HEK293 (cell line): ENCODE results near the gene SIX2.

Experiments
- CTCF ChIA-PET: fragments of 350-600 bp; formaldehyde crosslinking; extraction: SDS; loops from one replicate; lab custom pipeline; 2021; ENCODE audit warnings: antibody characterized with exemption; lab: Yijun Ruan, JAX
- POLR2A ChIA-PET: fragments of 300-600 bp; formaldehyde crosslinking; extraction: SDS; loops from one replicate; lab custom pipeline; 2020; ENCODE audit warnings: antibody characterized with exemption, inconsistent platforms; lab: Yijun Ruan, JAX
- H3K27ac ChIP-seq: fragments of 200-500 bp; sonication (Bioruptor generic); 2 replicates; pipeline ENCODE4 v1.5.1; 2014; ENCODE audit warnings: low read depth, low read length, control low read depth, inconsistent platforms; ENCODE audit errors: extremely low read depth
- H3K36me3 ChIP-seq, 2 experiments: fragments of 200-500 bp in 1 of 2; sonication (Bioruptor generic) in 1 of 2; 1 replicate in 1 of 2; 2 replicates in 1 of 2; pipeline ENCODE4 v1.5.1; 2014 to 2017; ENCODE audit warnings: inconsistent platforms in 2 of 2, low read length in 2 of 2; ENCODE audit not compliant: control insufficient read depth in 2 of 2, insufficient read depth in 1 of 2
- H3K4me1 ChIP-seq: fragments of 200-500 bp; sonication (Bioruptor generic); 2 replicates; pipeline ENCODE4 v1.5.1; 2014; ENCODE audit warnings: mild to moderate bottlenecking, low read length, inconsistent platforms; ENCODE audit not compliant: control insufficient read depth, insufficient read depth
- H3K4me3 ChIP-seq: 2 replicates; pipeline ENCODE4 v1.5.1; 2011; ENCODE audit warnings: low read depth, mild to moderate bottlenecking, control low read depth, low read length, moderate library complexity
- H3K9me3 ChIP-seq: fragments of 200-500 bp; sonication (Bioruptor generic); 2 replicates; pipeline ENCODE4 v1.5.1; 2014; ENCODE audit warnings: low read depth, low read length, inconsistent platforms; ENCODE audit not compliant: control insufficient read depth, insufficient read depth
- GLIS2 ChIP-seq: fragments of 450-650 bp; formaldehyde crosslinking; IDR thresholded peaks from 2 replicates; pipeline ENCODE4 v1.5.1; 2016; ENCODE audit warnings: missing biosample characterization, missing genetic modification characterization
- HIC1 ChIP-seq: fragments of 450-650 bp; formaldehyde crosslinking; IDR thresholded peaks from 2 replicates; pipeline ENCODE4 v1.5.1; 2016; ENCODE audit warnings: missing biosample characterization, missing genetic modification characterization
- SP2 ChIP-seq: fragments of 450-650 bp; formaldehyde crosslinking; IDR thresholded peaks from 2 replicates; pipeline ENCODE4 v1.5.1; 2016; ENCODE audit warnings: missing biosample characterization, missing genetic modification characterization
- ZBTB10 ChIP-seq: fragments of 450-650 bp; formaldehyde crosslinking; IDR thresholded peaks from 2 replicates; pipeline ENCODE4 v1.5.1; 2016; ENCODE audit warnings: missing biosample characterization, missing genetic modification characterization
- ZBTB21 ChIP-seq: fragments of 450-650 bp; formaldehyde crosslinking; IDR thresholded peaks from 2 replicates; pipeline ENCODE4 v1.5.1; 2017; ENCODE audit warnings: missing biosample characterization, missing genetic modification characterization
- ZNF121 ChIP-seq: fragments of 450-650 bp; formaldehyde crosslinking; IDR thresholded peaks from 2 replicates; pipeline ENCODE4 v1.5.1; 2016; ENCODE audit warnings: missing biosample characterization, missing genetic modification characterization
- ZNF16 ChIP-seq: fragments of 450-650 bp; formaldehyde crosslinking; IDR thresholded peaks from 2 replicates; pipeline ENCODE4 v1.5.1; 2016; ENCODE audit warnings: low read depth, missing biosample characterization, missing genetic modification characterization
- ZNF169 ChIP-seq: fragments of 450-650 bp; formaldehyde crosslinking; IDR thresholded peaks from 2 replicates; pipeline ENCODE4 v1.5.1; 2016; ENCODE audit warnings: missing biosample characterization, missing genetic modification characterization
- ZNF19 ChIP-seq: fragments of 450-650 bp; formaldehyde crosslinking; IDR thresholded peaks from 2 replicates; pipeline ENCODE4; 2016; ENCODE audit warnings: missing biosample characterization, missing genetic modification characterization, low read depth
- ZNF211 ChIP-seq: fragments of 450-650 bp; formaldehyde crosslinking; IDR thresholded peaks from 2 replicates; pipeline ENCODE4 v1.5.1; 2016; ENCODE audit warnings: low read depth, missing biosample characterization, missing genetic modification characterization
- ZNF23 ChIP-seq: fragments of 450-650 bp; formaldehyde crosslinking; IDR thresholded peaks from 2 replicates; pipeline ENCODE4 v1.5.1; 2016; ENCODE audit warnings: missing biosample characterization, missing genetic modification characterization, borderline replicate concordance
- ZNF280C ChIP-seq: fragments of 450-650 bp; formaldehyde crosslinking; IDR thresholded peaks from 2 replicates; pipeline ENCODE4 v1.5.1; 2016; ENCODE audit warnings: missing biosample characterization, missing genetic modification characterization
- ZNF324 ChIP-seq: fragments of 450-650 bp; formaldehyde crosslinking; IDR thresholded peaks from 2 replicates; pipeline ENCODE4 v1.5.1; 2016; ENCODE audit warnings: missing biosample characterization, missing genetic modification characterization
- ZNF335 ChIP-seq: fragments of 450-650 bp; formaldehyde crosslinking; conservative IDR thresholded peaks from 2 replicates; pipeline ENCODE4 v1.5.1; 2016; ENCODE audit warnings: missing biosample characterization, missing genetic modification characterization
- ZNF362 ChIP-seq: fragments of 450-650 bp; formaldehyde crosslinking; IDR thresholded peaks from 2 replicates; pipeline ENCODE4 v1.5.1; 2016; ENCODE audit warnings: missing biosample characterization, missing genetic modification characterization
- ZNF394 ChIP-seq: fragments of 450-650 bp; formaldehyde crosslinking; IDR thresholded peaks from 2 replicates; pipeline ENCODE4 v1.5.1; 2016; ENCODE audit warnings: missing biosample characterization, missing genetic modification characterization, mild to moderate bottlenecking, moderate library complexity, borderline replicate concordance
- ZNF501 ChIP-seq: fragments of 450-650 bp; formaldehyde crosslinking; IDR thresholded peaks from 2 replicates; pipeline ENCODE4 v1.5.1; 2016; ENCODE audit warnings: missing biosample characterization, missing genetic modification characterization
- ZNF571 ChIP-seq: fragments of 450-650 bp; formaldehyde crosslinking; IDR thresholded peaks from 2 replicates; pipeline ENCODE4 v1.5.0; 2017; ENCODE audit warnings: missing biosample characterization, missing genetic modification characterization
- ZNF623 ChIP-seq: fragments of 450-650 bp; formaldehyde crosslinking; IDR thresholded peaks from 2 replicates; pipeline ENCODE4 v1.5.1; 2016; ENCODE audit warnings: missing biosample characterization, missing genetic modification characterization
- ZNF654 ChIP-seq: fragments of 450-650 bp; formaldehyde crosslinking; IDR thresholded peaks from 2 replicates; pipeline ENCODE4 v1.5.1; 2016; ENCODE audit warnings: low read depth, missing biosample characterization, missing genetic modification characterization
- ZNF677 ChIP-seq: fragments of 450-650 bp; IDR thresholded peaks from 2 replicates; pipeline ENCODE4 v1.5.0; 2018; ENCODE audit warnings: missing biosample characterization, mild to moderate bottlenecking, missing genetic modification characterization, moderate library complexity
- ZNF830 ChIP-seq: fragments of 450-650 bp; IDR thresholded peaks from 2 replicates; pipeline ENCODE4 v1.5.0; 2018; ENCODE audit warnings: missing biosample characterization, missing genetic modification characterization, low read depth, mild to moderate bottlenecking, moderate library complexity
- ZXDB ChIP-seq: fragments of 450-650 bp; formaldehyde crosslinking; IDR thresholded peaks from 2 replicates; pipeline ENCODE4 v1.5.1; 2016; ENCODE audit warnings: missing biosample characterization, missing genetic modification characterization

SIX2 gene

GRCh38 chr2:45055162-45055605, 45.9 kb upstream of the SIX2 start:
- Histone ChIP-seq H3K27ac (no peak overlapping the region), H3K9me3 (no peaks in the 10 kb centered on the region), H3K4me3 (no peak overlapping the region), H3K36me3 (no peaks in the 10 kb centered on the region), H3K4me1 (no peaks in the 10 kb centered on the region)
- POLR2A ChIA-PET: no interaction called here
- TF ChIP-seq ZXDB: no peak
- TF ChIP-seq SP2 (tag by site-specific recombination): no peak
- TF ChIP-seq ZNF324 (tag by site-specific recombination): no peak
- no peak for TF ChIP-seq ZNF121 (tag by site-specific recombination)
- no peak for TF ChIP-seq ZNF623 (tag by site-specific recombination)
- TF ChIP-seq, all 188 proteins: peak for 0
- CTCF ChIA-PET: no interaction called here

- H3K36me3 ChIP-seq: no peaks in the 10 kb centered on the region
- POLR2A ChIA-PET: no interaction called here
- H3K4me3 ChIP-seq: no peak overlapping the region
- no peak overlapping the region for H3K27ac ChIP-seq
- CTCF ChIA-PET: no interaction called here
- TF ChIP-seq HIC1 (no peak), ZNF654 (no peak), ZNF501 (tag by site-specific recombination) (no peak), ZNF335 (tag by site-specific recombination) (no peak), ZNF16 (tag by site-specific recombination) (no peak), ZNF571 (tag by site-specific recombination) (no peak), ZNF23 (tag by site-specific recombination) (no peak), ZNF394 (tag by site-specific recombination) (no peak), ZNF211 (tag by site-specific recombination) (no peak), ZNF677 (no peak), GLIS2 (tag by site-specific recombination) (no peak), ZNF169 (no peak), ZNF19 (tag by site-specific recombination) (no peak), ZBTB21 (tag by site-specific recombination) (no peak), ZNF280C (no peak), ZBTB10 (tag by site-specific recombination) (no peak), ZNF830 (tag by site-specific recombination) (no peak), ZNF362 (tag by site-specific recombination) (no peak)
- no peaks in the 10 kb centered on the region for H3K4me1 ChIP-seq
- H3K9me3 ChIP-seq: no peaks in the 10 kb centered on the region
These were observed 44.7 kb upstream of the SIX2 start for GRCh38 chr2:45053966-45054365.
